NCI-H2196 treated with DMSO at 0.1 percent for 48 hours (cell line): ENCODE results near the gene SH2D2A.

Source experiments
- DNase-seq: peaks from one replicate; lab custom pipeline; 2025; ENCODE audit not compliant: unreplicated experiment; lab: John Stamatoyannopoulos, UW

SH2D2A gene

GRCh38 chr1:156816561-156817328 lies at the start of gene SH2D2A:
SH2D2A (minus strand) TSS chr1:156816848; CDS start chr1:156816708, 140 bp downstream.
- no peak for DNase-seq

- no peak for DNase-seq
Measured at GRCh38 chr1:156865865-156866248, 49.2 kb upstream of the SH2D2A start.

- no peak for DNase-seq
Measured at GRCh38 chr1:156865258-156865657, 48.6 kb upstream of the SH2D2A start.

- no peak for DNase-seq
Measured at GRCh38 chr1:156864796-156865195, 48.1 kb upstream of the SH2D2A start.

- DNase-seq, result no peak
Measured at GRCh38 chr1:156863631-156864030, 47.0 kb upstream of the SH2D2A start.

GRCh38 chr1:156862997-156863599 lies 46.5 kb upstream of the SH2D2A start:
- no peak for DNase-seq

- DNase-seq, result no peak
Measured at GRCh38 chr1:156862584-156862983, 45.9 kb upstream of the SH2D2A start.

GRCh38 chr1:156860628-156861423 lies 44.2 kb upstream of the SH2D2A start, which contains the start of gene NTRK1:
NTRK1 (plus strand) TSS chr1:156860865; CDS start chr1:156860935, 70 bp downstream.
- peak; percentile 74 for DNase-seq

- DNase-seq, result peak; percentile 55
Measured at GRCh38 chr1:156860113-156860627, 43.5 kb upstream of the SH2D2A start.

GRCh38 chr1:156859523-156860112 lies 43.0 kb upstream of the SH2D2A start:
- no peak for DNase-seq

GRCh38 chr1:156858959-156859522 lies 42.4 kb upstream of the SH2D2A start, which contains the start of gene INSRR:
INSRR (minus strand) TSS chr1:156859117; CDS start chr1:156858621, 496 bp downstream.
- no peak for DNase-seq

GRCh38 chr1:156858555-156858956 lies 41.9 kb upstream of the SH2D2A start:
- DNase-seq, result no peak

GRCh38 chr1:156857532-156857931 lies 40.9 kb upstream of the SH2D2A start:
- no peak for DNase-seq

GRCh38 chr1:156856282-156856785 lies 39.7 kb upstream of the SH2D2A start:
- no peak for DNase-seq

- no peak for DNase-seq
Measured at GRCh38 chr1:156854634-156855033, 38.0 kb upstream of the SH2D2A start.

GRCh38 chr1:156853761-156854160 lies 37.1 kb upstream of the SH2D2A start:
- DNase-seq, result no peak

- DNase-seq, result peak; percentile 99
Measured at GRCh38 chr1:156852418-156852874, 35.8 kb upstream of the SH2D2A start.

- peak; percentile 54 for DNase-seq
Measured at GRCh38 chr1:156851779-156852417, 35.2 kb upstream of the SH2D2A start.

- no peak for DNase-seq
Measured at GRCh38 chr1:156849151-156849496, 32.5 kb upstream of the SH2D2A start.
